HCT116 (cell line): Measurements from ENCODE around the gene TMEM26. TPM values are rescaled to one million over a fixed set of nuclear protein-coding genes. Genes with fewer than 3 reads are reported as not detected.

Source experiments
- ATAC-seq: fragments of 200-7000 bp; cut with Tn5 transposase; 2 replicates; pipeline ENCODE4 v1.9.1; 2020; ENCODE audit warnings: mild to moderate bottlenecking, moderate library complexity
- BruUV-seq: library from RNA; stranded (reverse); fragments of 400-500 nt; replicated peaks from 2 replicates; lab custom pipeline; 2021; lab: Mats Ljungman, UMichigan
- CTCF ChIA-PET: fragments of 300-600 bp; sonication (Branson Sonifier 250); formaldehyde crosslinking; loops from one replicate; lab custom pipeline; 2021; ENCODE audit warnings: antibody characterized with exemption; lab: Charles Lee
- POLR2A ChIA-PET: fragments of 300-600, 350-600 bp; sonication (Branson Sonifier 250); formaldehyde crosslinking; loops from one replicate; lab custom pipeline; 2021; ENCODE audit warnings: antibody characterized with exemption; lab: Charles Lee
- RAD21 ChIA-PET, 2 experiments: fragments of 300-600 bp; sonication (Branson Sonifier 250); formaldehyde crosslinking; loops; one replicate each; lab custom pipeline; 2023; ENCODE audit warnings: low total read pairs in 2 of 2; ENCODE audit not compliant: uncharacterized antibody in 2 of 2, unreplicated experiment in 2 of 2, low non-redundant PET in 1 of 2; lab: Charles Lee
- DNase-seq: peaks from one replicate; pipeline ENCODE4 v3.0.0-alpha.2; 2010; ENCODE audit warnings: low read depth, low spot score
- H2AFZ ChIP-seq: fragments of 200-600 bp; shearing (Covaris generic), sonication (generic); 2 replicates; pipeline ENCODE4 v1.6.1; 2017; ENCODE audit warnings: low read depth, mixed run types, mixed read lengths, antibody characterized with exemption, low read length; ENCODE audit not compliant: poor library complexity, severe bottlenecking
- H3K27ac ChIP-seq: 2 replicates; pipeline ENCODE4 v1.5.1; 2012; ENCODE audit warnings: low read depth, low read length
- H3K27me3 ChIP-seq: fragments of 200-600 bp; sonication (generic); 2 replicates; pipeline ENCODE4 v1.6.1; 2016; ENCODE audit warnings: mixed run types, low read length, mixed read lengths; ENCODE audit not compliant: insufficient read depth
- H3K36me3 ChIP-seq, 2 experiments: fragments of 200-500 bp in 1 of 2; fragments of 200-600 bp in 1 of 2; sonication (Bioruptor generic) in 1 of 2; sonication (generic) in 1 of 2; 2 replicates each; pipeline versions ENCODE4 v1.5.1 to v1.6.1; 2014 to 2016; ENCODE audit warnings: low read length in 2 of 2, inconsistent platforms in 1 of 2, mixed read lengths in 1 of 2, mixed run types in 1 of 2; ENCODE audit not compliant: insufficient read depth in 2 of 2, control insufficient read depth in 1 of 2
- H3K4me1 ChIP-seq, 2 experiments: fragments of 200-600 bp in 1 of 2; sonication (generic) in 1 of 2; 2 replicates each; pipeline versions ENCODE4 v1.5.1 to v1.6.1; 2012 to 2017; ENCODE audit warnings: low read length in 2 of 2, inconsistent platforms in 1 of 2, mild to moderate bottlenecking in 1 of 2, mixed read lengths in 1 of 2, mixed run types in 1 of 2, moderate library complexity in 1 of 2; ENCODE audit not compliant: insufficient read depth in 2 of 2, control insufficient read depth in 1 of 2
- H3K4me2 ChIP-seq: fragments of 200-600 bp; sonication (generic); 2 replicates; pipeline ENCODE4 v1.6.1; 2017; ENCODE audit warnings: mixed run types, low read length, mixed read lengths
- H3K4me3 ChIP-seq, 2 experiments: fragments of 200-600 bp in 1 of 2; sonication (generic) in 1 of 2; replicated peaks in 1 of 2; 2 replicates each; pipeline ENCODE4 v1.5.1; 2011 to 2016; ENCODE audit warnings: low read length in 2 of 2, control low read depth in 1 of 2, low read depth in 1 of 2, mild to moderate bottlenecking in 1 of 2, mixed read lengths in 1 of 2, mixed run types in 1 of 2
- H3K79me2 ChIP-seq: fragments of 200-600 bp; sonication (generic); 2 replicates; pipeline ENCODE4 v1.6.1; 2017; ENCODE audit warnings: mild to moderate bottlenecking, mixed run types, low read length, moderate library complexity, mixed read lengths; ENCODE audit not compliant: insufficient read depth
- H3K9ac ChIP-seq: fragments of 200-600 bp; sonication (generic); 2 replicates; pipeline ENCODE4 v1.6.1; 2016; ENCODE audit warnings: low read length, mixed read lengths
- H3K9me2 ChIP-seq: fragments of 200-600 bp; sonication (generic), shearing (Covaris generic); 2 replicates; pipeline ENCODE4 v1.6.1; 2017; ENCODE audit warnings: mixed run types, mild to moderate bottlenecking, moderate library complexity; ENCODE audit not compliant: insufficient read depth
- H3K9me3 ChIP-seq, 2 experiments: fragments of 200-500 bp in 1 of 2; fragments of 200-600 bp in 1 of 2; sonication (Bioruptor generic) in 1 of 2; sonication (generic) in 1 of 2; 2 replicates each; pipeline ENCODE4 v1.6.1; 2014 to 2017; ENCODE audit warnings: low read length in 2 of 2, mixed read lengths in 2 of 2, inconsistent platforms in 1 of 2, low read depth in 1 of 2, mild to moderate bottlenecking in 1 of 2, mixed run types in 1 of 2, moderate library complexity in 1 of 2; ENCODE audit not compliant: control insufficient read depth in 1 of 2, insufficient read depth in 1 of 2
- H4K20me1 ChIP-seq: fragments of 200-600 bp; sonication (generic), shearing (Covaris generic); 2 replicates; pipeline ENCODE4 v1.6.1; 2017; ENCODE audit warnings: mixed run types, mild to moderate bottlenecking, moderate library complexity; ENCODE audit not compliant: insufficient read depth
- ATF3 ChIP-seq: IDR thresholded peaks from 2 replicates; pipeline ENCODE4 v1.6.1; 2012
- CBX3 ChIP-seq: IDR thresholded peaks from 2 replicates; pipeline ENCODE4 v1.6.1; 2012; ENCODE audit warnings: low read depth
- EGR1 ChIP-seq: IDR thresholded peaks from 2 replicates; pipeline ENCODE4 v1.6.1; 2012; ENCODE audit warnings: low read depth
- ELF1 ChIP-seq: IDR thresholded peaks from 2 replicates; pipeline ENCODE4 v1.6.1; 2012; ENCODE audit warnings: low read depth, borderline replicate concordance
- EZH2phosphoT487 ChIP-seq: fragments of 200-600 bp; IDR thresholded peaks from 2 replicates; pipeline ENCODE4 v1.6.1; 2018; ENCODE audit warnings: antibody characterized with exemption, borderline replicate concordance
- MAX ChIP-seq: IDR thresholded peaks from 2 replicates; pipeline ENCODE4 v1.6.1; 2012
- POLR2AphosphoS5 ChIP-seq: IDR thresholded peaks from 2 replicates; pipeline ENCODE4 v1.6.1; 2011; ENCODE audit warnings: mild to moderate bottlenecking, low read depth, low read length, moderate library complexity
- SRF ChIP-seq: IDR thresholded peaks from 2 replicates; pipeline ENCODE4 v1.6.1; 2012; ENCODE audit warnings: low read depth
- TCF7L2 ChIP-seq: IDR thresholded peaks from 2 replicates; pipeline ENCODE4 v1.7.0; 2011; ENCODE audit warnings: borderline replicate concordance, inconsistent platforms; ENCODE audit not compliant: insufficient read depth, insufficient read length; ENCODE audit errors: extremely low read depth
- YY1 ChIP-seq: IDR thresholded peaks from 2 replicates; pipeline ENCODE4 v1.6.1; 2011; ENCODE audit warnings: low read length, low read depth, moderate library complexity, mild to moderate bottlenecking; ENCODE audit not compliant: insufficient replicate concordance; ENCODE audit errors: extremely low read depth
- ZBTB33 ChIP-seq: IDR thresholded peaks from 2 replicates; pipeline ENCODE4 v1.6.1; 2011; ENCODE audit warnings: mild to moderate bottlenecking, low read length, moderate library complexity; ENCODE audit not compliant: insufficient replicate concordance; ENCODE audit errors: extremely low read depth
- ZNF274 ChIP-seq: fragments of 200-500 bp; sonication (Bioruptor generic); IDR thresholded peaks from 2 replicates; pipeline ENCODE4 v1.6.1; 2014; ENCODE audit warnings: mild to moderate bottlenecking, low read depth, low read length, inconsistent platforms
- intact Hi-C: fragments of 100-400 bp; cut with micrococcal nuclease; formaldehyde crosslinking; loops from 2 replicates; pipeline ENCODE4 v1.10.0; 2022
- total RNA-seq: library from RNA; stranded (reverse); gene quantifications from one replicate; pipeline ENCODE4 v1.2.1, GENCODE V29; 2021; ENCODE audit not compliant: unreplicated experiment

TMEM26 gene
- total RNA-seq, 1 experiment from 2014 or later: not detected

- no peaks in the 10 kb centered on the region for H3K79me2 ChIP-seq
- H3K27me3 ChIP-seq: no peaks in the 10 kb centered on the region
- H3K9me3 ChIP-seq: no peaks in the 10 kb centered on the region
- H2AFZ ChIP-seq: no peak overlapping the region
- ATAC-seq (no peak), DNase-seq (no peak)
- no peaks in the 10 kb centered on the region for H4K20me1 ChIP-seq
- no TSS peak for BruUV-seq
- no peak overlapping the region for H3K27ac ChIP-seq
- H3K4me3 ChIP-seq: no peak overlapping the region
- H3K9me2 ChIP-seq: no peaks in the 10 kb centered on the region
- no peak overlapping the region for H3K4me2 ChIP-seq
- H3K9ac ChIP-seq: no peak overlapping the region
- TF ChIP-seq MAX (no peak), ELF1 (no peak), CBX3 (no peak), TCF7L2 (no peak), POLR2AphosphoS5 (no peak), ZBTB33 (no peak), EZH2phosphoT487 (no peak), ZNF274 (no peak), EGR1 (no peak)
- no peaks in the 10 kb centered on the region for H3K4me1 ChIP-seq
- intact Hi-C loops: no loop called here
- H3K36me3 ChIP-seq: no peaks in the 10 kb centered on the region
- POLR2A ChIA-PET: no interaction called here
- CTCF ChIA-PET: no interaction called here
- RAD21 ChIA-PET: no interaction called here
Measured at GRCh38 chr10:61415824-61416223, 37.4 kb downstream of the TMEM26 start.

- H3K4me3 ChIP-seq: no peak overlapping the region
- no peak overlapping the region for H3K9ac ChIP-seq
- no peak overlapping the region for H3K27ac ChIP-seq
- no peak overlapping the region for H3K4me2 ChIP-seq
- H3K79me2 ChIP-seq: no peaks in the 10 kb centered on the region
- POLR2A ChIA-PET: no interaction called here
- ATAC-seq: no peak
- H3K36me3 ChIP-seq: no peaks in the 10 kb centered on the region
- no peaks in the 10 kb centered on the region for H3K9me2 ChIP-seq
- intact Hi-C loops: no loop called here
- BruUV-seq: no TSS peak
- CTCF ChIA-PET: no interaction called here
- TF ChIP-seq ATF3 (no peak), YY1 (no peak), CBX3 (no peak), SRF (no peak), EGR1 (no peak), MAX (no peak)
- no peaks in the 10 kb centered on the region for H3K9me3 ChIP-seq
- H3K4me1 ChIP-seq: no peaks in the 10 kb centered on the region
- DNase-seq: no peak
- H2AFZ ChIP-seq: no peak overlapping the region
- no peaks in the 10 kb centered on the region for H3K27me3 ChIP-seq
- RAD21 ChIA-PET: no interaction called here
- H4K20me1 ChIP-seq: no peaks in the 10 kb centered on the region
Measured at GRCh38 chr10:61411706-61412105, 41.5 kb downstream of the TMEM26 start.
